WTC11 (cell line): ENCODE results near the gene TMEM266. TPM values are rescaled to one million over a fixed set of nuclear protein-coding genes. Genes with fewer than 3 reads are reported as not detected.
A peak's percentile ranks its signal among the peaks of the same experiment; 100 is the strongest.

ENCODE experiments used
- ATAC-seq: fragments of 200-7000 bp; cut with Tn5 transposase; 2 replicates; pipeline ENCODE4 v1.10.0; 2021; ENCODE audit warnings: mild to moderate bottlenecking, moderate library complexity
- CTCF ChIA-PET: fragments of 300-600 bp; sonication (Branson Sonifier 250); formaldehyde crosslinking; loops from one replicate; lab custom pipeline; 2021; ENCODE audit warnings: antibody characterized with exemption; lab: Charles Lee
- POLR2A ChIA-PET: fragments of 350-600 bp; sonication (Branson Sonifier 250); formaldehyde crosslinking; loops from one replicate; lab custom pipeline; 2021; ENCODE audit warnings: antibody characterized with exemption; lab: Charles Lee
- DNase-seq: peaks from one replicate; pipeline ENCODE4 v3.0.0; 2021; ENCODE audit warnings: low spot score
- H3K27ac Mint-ChIP-seq: 2 replicates; pipeline ENCODE4 v1.8.0; 2021; ENCODE audit warnings: mixed read lengths
- H3K27me3 Mint-ChIP-seq: 2 replicates; pipeline ENCODE4 v1.8.0; 2021; ENCODE audit warnings: low read depth, mild to moderate bottlenecking, moderate library complexity, mixed read lengths
- H3K36me3 Mint-ChIP-seq: 2 replicates; pipeline ENCODE4 v1.8.0; 2021; ENCODE audit warnings: mixed read lengths
- H3K4me1 Mint-ChIP-seq: 2 replicates; pipeline ENCODE4 v1.8.0; 2022; ENCODE audit warnings: mixed read lengths
- H3K4me3 Mint-ChIP-seq: 2 replicates; pipeline ENCODE4 v1.8.0; 2021; ENCODE audit warnings: mild to moderate bottlenecking, moderate library complexity, mixed read lengths
- H3K9me3 Mint-ChIP-seq: 2 replicates; pipeline ENCODE4 v1.8.0; 2021; ENCODE audit warnings: mixed read lengths
- CBFB ChIP-seq: sonication (generic); formaldehyde crosslinking; IDR thresholded peaks from 2 replicates; pipeline ENCODE4 v1.8.1; 2022; ENCODE audit warnings: mild to moderate bottlenecking, low read depth, missing genetic modification reagents
- CDX4 ChIP-seq: fragments of 250-450 bp; sonication (Bioruptor Pico); IDR thresholded peaks from 2 replicates; pipeline ENCODE4 v1.9.0; 2021; ENCODE audit warnings: moderate library complexity, mild to moderate bottlenecking, inconsistent platforms, borderline replicate concordance
- E2F5 ChIP-seq: sonication (generic); formaldehyde crosslinking; IDR thresholded peaks from 2 replicates; pipeline ENCODE4 v1.8.1; 2022; ENCODE audit warnings: mild to moderate bottlenecking, moderate library complexity, missing genetic modification reagents
- ESRRA ChIP-seq: sonication (generic); formaldehyde crosslinking; IDR thresholded peaks from 2 replicates; pipeline ENCODE4 v1.8.1; 2022; ENCODE audit warnings: mild to moderate bottlenecking, missing genetic modification reagents, borderline replicate concordance
- GTF2I ChIP-seq: fragments of 250-450 bp; sonication (Bioruptor Pico); conservative IDR thresholded peaks from 2 replicates; pipeline ENCODE4 v1.4.0; 2021; ENCODE audit warnings: mild to moderate bottlenecking
- SMAD3 ChIP-seq: sonication (generic); formaldehyde crosslinking; IDR thresholded peaks from 2 replicates; pipeline ENCODE4 v1.8.0; 2022; ENCODE audit warnings: missing genetic modification reagents, mild to moderate bottlenecking, borderline replicate concordance
- TEAD1 ChIP-seq: sonication (generic); formaldehyde crosslinking; IDR thresholded peaks from 2 replicates; pipeline ENCODE4 v1.8.0; 2022; ENCODE audit warnings: mild to moderate bottlenecking, missing genetic modification reagents
- ZNF121 ChIP-seq: sonication (generic); formaldehyde crosslinking; IDR thresholded peaks from 2 replicates; pipeline ENCODE4 v1.8.0; 2023; ENCODE audit warnings: missing genetic modification reagents
- ZNF263 ChIP-seq: sonication (generic); formaldehyde crosslinking; IDR thresholded peaks from 2 replicates; pipeline ENCODE4 v1.8.1; 2022; ENCODE audit warnings: low read depth, mild to moderate bottlenecking, moderate library complexity, missing genetic modification reagents
- ZNF317 ChIP-seq: sonication (generic); formaldehyde crosslinking; IDR thresholded peaks from 2 replicates; pipeline ENCODE4 v1.8.1; 2023; ENCODE audit warnings: low read depth, mild to moderate bottlenecking, moderate library complexity, missing genetic modification reagents, borderline replicate concordance
- ZNF671 ChIP-seq: fragments of 250-450 bp; sonication (Bioruptor Pico); IDR thresholded peaks from 2 replicates; pipeline ENCODE4 v1.8.0; 2021; ENCODE audit warnings: mild to moderate bottlenecking
- total RNA-seq: library from RNA; stranded (reverse); gene quantifications from 3 replicates; pipeline ENCODE4 v1.2.3, GENCODE V29; 2021
- TF ChIP-seq, protein P1 (sequence below): fragments of 250-450 bp; sonication (Bioruptor Pico); IDR thresholded peaks from 2 replicates; pipeline ENCODE4 v1.9.0; 2021; ENCODE audit warnings: mild to moderate bottlenecking
- TF ChIP-seq, protein P2 (sequence below): fragments of 250-450 bp; sonication (Bioruptor Pico); conservative IDR thresholded peaks from 2 replicates; pipeline ENCODE4 v1.9.0; 2021; ENCODE audit warnings: mild to moderate bottlenecking
- TF ChIP-seq, protein P3 (sequence below): sonication (generic); formaldehyde crosslinking; conservative IDR thresholded peaks from 2 replicates; pipeline ENCODE4 v1.8.1; 2022; ENCODE audit warnings: mild to moderate bottlenecking, missing genetic modification reagents

The TMEM266 gene
- total RNA-seq, 1 experiment from 2014 or later, result 8.6 TPM

DNA sequence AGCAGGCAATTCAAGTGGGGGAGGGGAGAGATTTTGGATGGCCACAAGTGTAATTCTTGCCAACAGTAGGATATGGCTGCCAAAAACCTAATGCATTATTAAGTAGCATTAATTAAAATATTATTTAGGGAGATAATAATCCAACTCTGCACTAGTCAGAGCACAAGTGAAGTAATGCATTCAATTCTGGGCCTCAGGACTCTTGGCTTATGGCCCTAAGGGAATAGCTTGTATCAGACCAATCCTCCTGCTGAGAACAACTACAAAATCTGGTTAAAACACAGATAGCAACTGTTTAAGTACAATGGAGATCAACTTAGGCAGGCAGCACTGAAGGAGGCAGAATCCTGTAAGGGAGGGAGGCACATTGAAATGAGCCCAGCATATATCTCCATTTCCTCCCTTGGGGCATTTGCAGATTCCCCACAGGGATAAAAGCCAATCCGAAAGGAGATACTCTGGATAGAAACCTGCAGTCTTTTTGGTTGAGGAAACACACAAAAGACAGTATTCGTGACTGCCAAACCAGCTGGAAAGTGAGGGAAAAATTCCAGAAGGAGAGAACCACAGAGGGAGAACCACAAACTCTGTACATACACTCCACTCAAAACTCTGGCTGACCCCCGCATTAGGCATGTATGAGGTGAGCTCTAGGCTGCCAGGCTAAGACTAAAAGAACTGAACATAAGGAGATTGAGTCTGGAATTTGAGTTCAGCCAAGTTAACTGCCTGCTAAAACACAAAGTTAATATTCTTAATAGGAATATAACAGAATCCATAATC is 194.1 kb downstream of the TMEM266 start:
- DNase-seq (no peak), ATAC-seq (peak; percentile 99)
- POLR2A ChIA-PET, result interaction anchor here (0.6 kb wide), 1 partner anchor 56 kb away, joined by 6 read pairs; no protein-coding TSS in a partner anchor
- Mint-ChIP-seq H3K36me3 (peaks cover 12% of the 10 kb centered on the region), H3K27me3 (no peaks in the 10 kb centered on the region), H3K9me3 (no peaks in the 10 kb centered on the region; the same call in 1 of the 2 replicates), H3K4me3 (no peak overlapping the region), H3K4me1 (peaks cover 22% of the 10 kb centered on the region), H3K27ac (peak overlapping the region; percentile 83)
- CTCF ChIA-PET, result interaction anchor here (0.6 to 1.4 kb wide), 3 partner anchors 18 to 77 kb away, joined by 3 to 5 read pairs (median 3); no protein-coding TSS in a partner anchor
- TF ChIP-seq E2F5 (CRISPR knock-in tag) (no peak), ZNF263 (CRISPR knock-in tag) (no peak), ESRRA (no peak), CBFB (CRISPR knock-in tag) (no peak), SMAD3 (CRISPR knock-in tag) (no peak), TEAD1 (CRISPR knock-in tag) (no peak), CDX4 (no peak), ZNF121 (no peak), ZNF317 (CRISPR knock-in tag) (no peak), ZNF671 (CRISPR knock-in tag) (no peak), GTF2I (CRISPR knock-in tag) (no peak)
- TF ChIP-seq, protein P1, sequence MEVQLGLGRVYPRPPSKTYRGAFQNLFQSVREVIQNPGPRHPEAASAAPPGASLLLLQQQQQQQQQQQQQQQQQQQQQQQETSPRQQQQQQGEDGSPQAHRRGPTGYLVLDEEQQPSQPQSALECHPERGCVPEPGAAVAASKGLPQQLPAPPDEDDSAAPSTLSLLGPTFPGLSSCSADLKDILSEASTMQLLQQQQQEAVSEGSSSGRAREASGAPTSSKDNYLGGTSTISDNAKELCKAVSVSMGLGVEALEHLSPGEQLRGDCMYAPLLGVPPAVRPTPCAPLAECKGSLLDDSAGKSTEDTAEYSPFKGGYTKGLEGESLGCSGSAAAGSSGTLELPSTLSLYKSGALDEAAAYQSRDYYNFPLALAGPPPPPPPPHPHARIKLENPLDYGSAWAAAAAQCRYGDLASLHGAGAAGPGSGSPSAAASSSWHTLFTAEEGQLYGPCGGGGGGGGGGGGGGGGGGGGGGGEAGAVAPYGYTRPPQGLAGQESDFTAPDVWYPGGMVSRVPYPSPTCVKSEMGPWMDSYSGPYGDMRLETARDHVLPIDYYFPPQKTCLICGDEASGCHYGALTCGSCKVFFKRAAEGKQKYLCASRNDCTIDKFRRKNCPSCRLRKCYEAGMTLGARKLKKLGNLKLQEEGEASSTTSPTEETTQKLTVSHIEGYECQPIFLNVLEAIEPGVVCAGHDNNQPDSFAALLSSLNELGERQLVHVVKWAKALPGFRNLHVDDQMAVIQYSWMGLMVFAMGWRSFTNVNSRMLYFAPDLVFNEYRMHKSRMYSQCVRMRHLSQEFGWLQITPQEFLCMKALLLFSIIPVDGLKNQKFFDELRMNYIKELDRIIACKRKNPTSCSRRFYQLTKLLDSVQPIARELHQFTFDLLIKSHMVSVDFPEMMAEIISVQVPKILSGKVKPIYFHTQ (CRISPR knock-in tag), result no peak
- TF ChIP-seq, protein P2, sequence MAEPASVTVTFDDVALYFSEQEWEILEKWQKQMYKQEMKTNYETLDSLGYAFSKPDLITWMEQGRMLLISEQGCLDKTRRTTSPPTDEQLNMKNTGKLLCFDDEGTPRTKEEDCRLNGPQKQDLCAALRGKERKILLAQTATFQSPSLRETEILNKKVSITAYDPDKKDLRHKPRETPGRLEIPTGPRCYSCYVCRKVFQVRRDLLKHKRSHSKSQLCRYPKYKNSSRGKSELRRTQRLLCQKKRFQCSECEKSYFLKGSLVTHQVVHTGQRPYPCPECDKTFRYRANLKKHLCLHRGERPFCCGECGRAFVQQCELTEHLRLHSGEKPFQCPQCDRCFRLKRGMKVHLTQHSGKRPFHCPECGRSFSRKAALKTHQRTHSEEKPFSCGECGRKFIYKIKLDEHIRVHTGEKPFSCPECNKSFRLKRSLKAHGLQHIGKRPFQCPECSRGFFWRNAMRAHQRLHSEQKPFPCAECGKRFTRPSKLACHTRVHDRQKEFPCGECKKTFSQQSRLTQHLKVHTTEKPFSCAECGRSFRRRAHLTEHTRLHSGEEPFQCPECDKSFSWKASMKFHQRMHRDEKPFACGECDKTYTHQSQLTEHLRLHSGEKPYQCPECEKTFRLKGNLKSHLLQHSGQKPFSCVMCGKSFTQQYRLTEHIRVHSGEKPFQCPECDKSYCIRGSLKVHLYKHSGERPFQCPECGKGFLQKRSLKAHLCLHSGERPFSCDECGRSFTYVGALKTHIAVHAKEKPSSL (CRISPR knock-in tag), result no peak
- TF ChIP-seq, protein P3, sequence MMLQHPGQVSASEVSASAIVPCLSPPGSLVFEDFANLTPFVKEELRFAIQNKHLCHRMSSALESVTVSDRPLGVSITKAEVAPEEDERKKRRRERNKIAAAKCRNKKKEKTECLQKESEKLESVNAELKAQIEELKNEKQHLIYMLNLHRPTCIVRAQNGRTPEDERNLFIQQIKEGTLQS (CRISPR knock-in tag), result no peak

Other genes starting within 250 kb of the TMEM266 start
- gene UBE2Q2, start 216.5 kb upstream of the TMEM266 start, total RNA-seq, result 26.1 to 28.2 TPM (median 27.0 TPM) in 3 replicates
- gene FBXO22, start 156.1 kb upstream of the TMEM266 start, total RNA-seq, result 90.3 to 95.7 TPM (median 90.9 TPM) in 3 replicates
- gene NRG4, start 47.6 kb upstream of the TMEM266 start, total RNA-seq, result 0.18 to 0.55 TPM in 2 of 3 replicates, not detected in the other